GM19238 (cell line): ENCODE results near the gene UGT1A3.

Experiments used
- DNase-seq: peaks from one replicate; pipeline ENCODE4 v3.0.0; 2011; ENCODE audit warnings: low spot score; ENCODE audit not compliant: insufficient read length

UGT1A3 gene

GRCh38 chr2:233795735-233796171 lies 66.9 kb downstream of the UGT1A3 start:
- no peak for DNase-seq

DNA sequence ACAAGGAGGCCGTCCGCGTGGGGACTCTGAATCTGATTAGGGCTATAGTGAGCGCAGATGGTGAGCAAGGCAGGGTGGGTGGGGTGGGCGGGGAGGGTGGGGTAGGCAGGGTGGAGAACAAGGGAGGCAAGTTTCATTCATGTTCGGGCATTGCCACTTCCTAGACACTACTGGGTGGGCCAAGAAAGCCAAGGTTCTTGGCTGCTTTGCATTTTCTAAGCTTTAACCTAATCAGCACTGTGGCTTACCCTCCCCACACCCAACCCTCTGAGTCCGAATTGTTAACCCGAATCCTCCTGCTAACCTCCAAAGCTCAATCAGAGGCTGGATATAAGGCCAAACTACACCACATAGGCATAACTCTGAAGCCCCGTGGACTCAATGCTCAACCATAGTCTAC lies 67.4 kb downstream of the UGT1A3 start:
- no peak for DNase-seq

- DNase-seq: no peak
These were observed 69.7 kb downstream of the UGT1A3 start for GRCh38 chr2:233798335-233799086.

DNA sequence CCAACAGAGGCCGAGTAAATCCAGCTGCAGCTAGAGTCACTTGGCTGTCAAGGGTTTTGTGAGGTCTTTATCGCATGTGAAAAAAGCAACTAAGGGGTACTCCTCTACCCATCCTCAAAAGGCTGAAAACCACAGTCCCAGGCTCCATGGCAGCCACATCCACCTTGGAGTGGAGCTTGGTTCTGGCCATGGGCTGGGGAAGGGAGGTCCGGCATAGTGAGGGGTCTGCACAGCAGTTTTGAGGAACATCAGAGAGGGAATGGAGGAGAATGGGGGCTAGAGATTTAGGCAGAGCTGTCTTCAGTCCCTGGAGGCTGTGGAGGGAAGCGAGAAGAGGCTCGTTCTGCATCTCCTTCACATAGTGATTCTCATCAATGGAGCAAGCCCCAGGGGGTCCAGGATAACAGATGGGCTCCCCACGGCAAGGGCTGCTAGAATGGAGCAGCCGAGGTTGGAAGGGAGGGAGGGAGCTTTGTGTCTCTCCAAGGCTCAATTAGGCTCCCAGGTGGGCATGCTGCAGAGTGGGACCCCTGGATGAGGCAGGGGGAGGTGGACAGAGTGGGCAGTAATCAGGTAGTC lies 70.3 kb downstream of the UGT1A3 start:
- no peak for DNase-seq

DNA sequence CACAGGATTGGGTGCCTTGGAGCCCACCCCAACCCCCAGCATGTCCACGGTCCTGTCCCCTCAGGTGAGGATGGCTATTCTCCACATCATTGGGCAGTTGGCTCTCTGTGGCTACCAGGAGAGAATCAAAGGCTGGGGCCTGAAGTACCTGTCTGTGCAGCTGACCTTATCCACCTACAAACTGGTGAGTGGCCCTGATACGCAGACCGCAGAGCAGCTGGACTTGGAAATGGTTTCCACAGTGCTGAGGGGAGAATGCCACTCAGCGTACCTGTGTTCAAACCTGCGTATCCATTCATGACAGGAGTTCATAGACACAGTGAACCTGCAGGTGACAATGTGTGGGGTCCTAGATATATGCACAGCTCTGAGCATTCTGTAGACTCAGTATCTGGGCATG lies 70.9 kb downstream of the UGT1A3 start:
- no peak for DNase-seq

- no peak for DNase-seq
These were observed 71.4 kb downstream of the UGT1A3 start for GRCh38 chr2:233800208-233800607.

GRCh38 chr2:233801357-233802131 lies 72.7 kb downstream of the UGT1A3 start:
- no peak for DNase-seq

DNA sequence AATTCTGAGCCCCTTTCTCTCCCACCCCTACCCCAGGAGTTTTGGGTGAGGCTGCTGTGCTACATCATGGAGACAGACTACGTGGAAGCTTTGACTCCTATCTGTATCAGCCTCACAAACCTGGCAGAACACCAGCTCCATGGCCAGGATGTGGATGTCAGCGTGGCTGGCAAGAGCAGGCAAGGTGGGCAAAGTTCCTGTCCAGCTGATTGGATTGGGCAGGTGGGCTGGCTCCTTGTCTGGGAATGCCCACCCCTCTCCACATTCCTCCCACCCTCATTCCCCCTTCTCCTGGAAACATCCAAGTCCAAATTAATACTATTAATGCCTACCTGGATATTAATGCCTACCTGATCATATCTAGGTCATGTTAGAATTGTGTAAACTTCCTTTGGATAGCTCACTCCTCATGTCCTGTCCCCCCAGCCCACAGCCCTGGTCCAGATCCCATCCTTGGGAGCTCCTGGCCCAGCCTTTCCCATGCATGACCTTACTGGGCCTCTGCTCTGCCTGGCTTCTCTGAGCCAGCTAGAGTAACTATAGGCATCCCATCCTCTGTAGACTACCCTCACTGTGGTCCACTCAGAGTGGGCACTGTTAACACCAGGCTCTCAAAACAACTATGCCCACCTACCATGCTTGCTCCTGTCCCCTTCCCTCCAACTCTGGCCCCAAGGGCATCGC lies 73.4 kb downstream of the UGT1A3 start:
- DNase-seq: no peak

DNA sequence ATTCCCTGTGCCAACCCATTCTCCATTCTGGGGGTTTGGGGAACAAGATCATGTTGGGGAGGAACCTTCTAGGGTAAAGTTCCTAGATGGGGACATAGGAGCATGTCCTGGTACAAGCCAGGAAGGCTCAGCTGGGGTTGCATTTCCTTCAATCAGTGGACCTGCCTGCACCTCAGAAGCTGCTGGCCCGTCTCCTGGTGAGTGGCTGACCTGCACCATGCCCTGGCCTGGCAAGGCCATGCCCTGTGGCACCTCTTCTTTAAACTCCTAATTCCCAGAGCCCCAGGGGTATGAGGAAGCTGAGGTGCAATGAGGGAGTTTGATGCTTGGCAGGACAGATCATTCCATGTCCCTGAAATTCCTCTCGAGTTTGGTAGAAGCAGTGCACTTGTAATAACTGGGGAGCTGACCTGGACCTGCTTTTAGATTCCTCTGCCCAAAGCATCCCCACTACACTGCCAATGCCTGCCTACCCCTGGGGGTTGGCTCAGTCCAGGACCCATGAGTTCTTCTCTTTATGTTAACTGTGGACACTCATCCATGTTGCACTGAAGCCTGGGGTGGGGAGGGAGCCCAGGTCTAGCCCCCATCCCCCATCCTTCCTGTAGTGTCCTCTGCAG lies 74.6 kb downstream of the UGT1A3 start:
- DNase-seq: no peak

DNA sequence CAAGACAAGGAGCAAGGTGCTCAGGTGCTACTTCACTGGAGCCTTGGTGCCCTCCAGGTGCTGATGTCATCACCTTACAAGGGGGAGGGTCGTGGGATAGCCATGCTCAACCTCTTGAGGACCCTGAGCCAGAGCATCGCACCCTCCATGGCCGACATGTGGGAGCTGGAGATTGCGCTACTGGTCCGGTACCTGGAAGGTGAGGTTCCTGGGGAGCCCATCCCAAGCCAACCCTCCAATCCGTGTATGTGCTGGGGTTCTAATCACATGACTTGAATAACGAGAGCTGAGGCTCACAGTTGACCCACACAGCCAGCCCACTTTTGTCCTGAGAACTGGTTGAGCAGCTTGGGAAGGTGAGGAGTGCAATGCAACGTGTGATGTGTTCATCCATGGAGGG lies 75.2 kb downstream of the UGT1A3 start:
- no peak for DNase-seq

DNA sequence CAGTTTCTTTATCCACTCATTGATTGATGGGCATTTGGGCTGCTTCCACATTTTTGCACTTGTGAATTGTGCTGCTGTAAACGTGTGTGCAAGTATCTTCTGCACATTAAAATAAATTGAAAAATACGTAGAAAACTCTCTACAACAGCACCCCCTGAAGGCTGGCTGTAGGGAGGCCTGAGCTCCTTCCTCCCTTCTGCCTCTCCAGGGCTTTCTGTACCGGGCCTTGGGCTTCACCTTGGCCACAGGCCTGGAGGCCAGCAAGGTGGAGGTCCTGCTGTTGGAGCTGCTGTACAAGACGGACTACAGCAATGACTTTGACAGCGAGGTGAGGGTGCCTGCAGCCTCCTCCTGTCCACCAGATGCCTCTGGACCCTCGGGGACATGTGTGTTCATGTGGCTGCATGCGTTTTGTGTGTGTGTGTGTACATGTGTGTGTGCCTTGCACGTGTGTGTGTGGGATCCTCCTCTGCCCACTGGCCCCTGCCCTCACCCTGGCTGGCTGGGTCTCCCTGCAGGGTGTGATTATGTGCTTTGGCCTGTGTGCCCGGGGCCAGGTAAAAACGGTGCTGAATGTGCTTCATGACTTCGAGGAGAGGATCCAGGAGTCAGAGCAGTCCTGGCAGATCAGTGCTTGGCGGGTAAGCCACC lies 78.5 kb downstream of the UGT1A3 start:
- DNase-seq: no peak

GRCh38 chr2:233807966-233808935 lies 79.4 kb downstream of the UGT1A3 start:
- DNase-seq: no peak

GRCh38 chr2:233810385-233810784 lies 81.5 kb downstream of the UGT1A3 start:
- DNase-seq: no peak

DNA sequence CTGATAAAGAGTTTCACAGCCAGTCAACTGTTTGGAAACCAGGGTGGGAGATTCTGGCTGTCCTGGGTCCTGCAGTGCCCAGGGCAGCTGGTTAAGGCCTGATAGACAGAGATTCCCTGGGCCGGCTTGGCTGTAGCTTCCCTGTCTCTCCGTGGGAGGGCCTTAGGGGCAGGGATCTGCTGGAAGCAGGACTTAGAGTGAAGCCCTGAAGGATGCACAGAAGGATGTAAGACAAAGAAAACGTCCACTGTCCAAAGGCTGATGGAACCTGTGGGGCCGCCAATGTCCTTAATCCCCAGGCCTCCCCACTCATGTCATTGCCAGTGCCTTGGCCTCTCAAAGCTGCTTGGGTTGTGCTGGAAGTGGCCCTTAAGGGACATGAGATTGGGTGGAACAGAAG lies 82.2 kb downstream of the UGT1A3 start:
- DNase-seq: no peak

GRCh38 chr2:233811732-233812131 lies 82.9 kb downstream of the UGT1A3 start:
- no peak for DNase-seq

DNA sequence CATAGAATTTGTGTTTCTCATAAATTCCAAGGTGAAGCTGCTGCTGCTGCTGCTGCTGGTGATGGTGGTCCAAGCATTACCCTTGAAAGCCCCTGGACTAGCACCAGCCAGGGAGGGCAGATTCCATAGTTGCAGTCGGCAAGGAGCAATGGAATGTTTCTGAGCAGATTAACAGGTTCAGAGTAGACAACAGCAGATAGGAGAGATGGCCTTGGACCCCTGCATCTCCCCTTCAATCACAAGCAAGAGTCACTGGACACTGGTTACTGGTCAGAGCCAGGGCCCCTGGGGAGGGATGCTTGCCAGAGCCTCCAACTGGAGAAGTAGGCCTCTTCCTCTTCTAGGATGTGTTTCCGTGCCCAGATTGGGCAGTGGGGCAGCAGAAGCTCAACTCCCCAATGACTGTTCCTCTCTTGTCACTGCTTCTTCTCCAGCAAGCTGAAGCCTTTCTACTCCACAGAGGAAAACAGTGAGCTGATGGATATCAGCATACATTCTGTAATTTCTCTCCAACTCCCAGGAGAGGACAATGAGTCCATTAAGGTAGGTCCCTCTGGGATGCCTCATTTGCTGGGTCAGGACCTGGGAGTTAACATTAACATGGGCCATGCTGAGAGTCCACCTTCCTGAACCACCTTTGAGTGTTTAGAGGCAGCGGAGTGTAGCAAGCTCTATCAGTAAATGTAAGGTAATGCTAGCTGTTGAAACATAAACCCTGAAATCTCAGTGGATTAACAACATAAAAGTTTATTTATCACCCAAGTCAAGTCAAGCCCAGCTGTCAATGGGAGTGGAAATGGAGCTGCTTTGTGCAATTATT lies 84.6 kb downstream of the UGT1A3 start:
- DNase-seq: no peak

GRCh38 chr2:233814056-233814835 lies 85.4 kb downstream of the UGT1A3 start:
- no peak for DNase-seq

DNA sequence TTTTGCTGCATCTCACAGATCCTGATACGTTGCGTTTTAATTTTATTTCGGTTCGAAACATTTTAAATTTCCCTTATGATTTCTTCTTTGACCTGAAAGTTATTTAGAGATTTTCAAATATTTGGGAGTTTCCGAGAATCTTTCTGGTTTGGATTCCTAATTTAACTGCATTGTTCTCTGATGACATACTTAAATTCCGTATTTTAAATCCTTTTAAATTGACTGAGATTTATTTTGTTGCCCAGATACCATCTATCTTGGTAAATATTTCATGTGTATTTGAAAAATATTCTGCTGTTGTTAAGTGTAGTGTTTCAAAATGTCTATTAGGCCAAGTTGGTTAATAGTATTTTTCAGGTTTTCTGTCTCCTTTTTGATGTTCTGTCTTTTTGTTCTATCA lies 87.0 kb downstream of the UGT1A3 start:
- DNase-seq: no peak
